B cell (primary cell): ENCODE data around the gene TLL2.

Experiments used
- EZH2 ChIP-seq: IDR thresholded peaks from 2 replicates; pipeline ENCODE4 v1.6.1; 2012; ENCODE audit warnings: borderline replicate concordance, low read depth, mild to moderate bottlenecking, moderate library complexity, low read length; ENCODE audit not compliant: insufficient read depth, poor library complexity, severe bottlenecking
- TF ChIP-seq, protein P1 (sequence below): fragments of 200-600 bp; IDR thresholded peaks from one replicate; pipeline ENCODE4 v1.8.0; 2022; ENCODE audit warnings: antibody characterized with exemption, mild to moderate bottlenecking

DNA sequence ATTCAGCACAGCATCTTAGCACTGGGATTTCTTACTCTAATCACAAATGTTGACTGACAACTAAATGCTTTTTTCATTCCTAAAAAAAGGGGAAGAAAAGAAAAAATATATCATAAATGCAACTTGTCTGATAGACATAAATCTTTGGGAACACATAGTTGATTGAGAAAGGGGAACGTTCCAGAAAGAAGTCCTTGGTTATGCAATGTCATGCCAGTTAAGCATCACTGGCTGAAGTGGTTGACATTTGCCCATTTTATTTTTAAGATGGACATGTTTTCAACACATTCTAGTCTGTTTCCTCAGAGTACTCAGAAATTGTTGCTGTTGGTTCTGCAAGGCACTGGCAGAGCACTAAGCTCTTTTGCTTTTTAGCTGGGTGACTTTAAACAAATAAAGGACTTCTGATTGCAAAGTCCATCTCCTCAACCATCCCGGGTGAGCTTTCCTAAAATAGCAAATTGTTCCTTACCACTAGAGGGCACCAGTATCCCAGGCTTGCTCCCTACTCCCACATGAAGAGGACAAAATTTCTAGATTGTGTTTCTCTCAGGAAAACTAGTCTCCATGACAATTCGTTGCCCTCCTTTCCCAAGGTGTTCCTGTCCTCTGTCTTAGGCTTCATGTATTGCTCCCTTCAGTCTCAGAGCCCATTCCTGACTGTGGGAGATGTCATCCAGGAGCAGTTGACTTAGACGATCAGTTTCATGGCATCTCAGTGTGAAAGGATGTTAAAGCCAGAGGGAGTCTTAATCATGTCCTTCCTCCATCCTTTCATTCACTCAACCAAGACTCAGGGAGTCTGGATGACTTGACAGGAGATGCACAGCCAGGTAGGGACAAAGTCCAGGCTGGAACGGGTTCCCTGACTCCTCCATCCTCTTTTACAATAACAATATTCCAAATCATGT, 178.9 kb downstream of the TLL2 start:
- no peak for TF ChIP-seq EZH2
- TF ChIP-seq, protein P1, sequence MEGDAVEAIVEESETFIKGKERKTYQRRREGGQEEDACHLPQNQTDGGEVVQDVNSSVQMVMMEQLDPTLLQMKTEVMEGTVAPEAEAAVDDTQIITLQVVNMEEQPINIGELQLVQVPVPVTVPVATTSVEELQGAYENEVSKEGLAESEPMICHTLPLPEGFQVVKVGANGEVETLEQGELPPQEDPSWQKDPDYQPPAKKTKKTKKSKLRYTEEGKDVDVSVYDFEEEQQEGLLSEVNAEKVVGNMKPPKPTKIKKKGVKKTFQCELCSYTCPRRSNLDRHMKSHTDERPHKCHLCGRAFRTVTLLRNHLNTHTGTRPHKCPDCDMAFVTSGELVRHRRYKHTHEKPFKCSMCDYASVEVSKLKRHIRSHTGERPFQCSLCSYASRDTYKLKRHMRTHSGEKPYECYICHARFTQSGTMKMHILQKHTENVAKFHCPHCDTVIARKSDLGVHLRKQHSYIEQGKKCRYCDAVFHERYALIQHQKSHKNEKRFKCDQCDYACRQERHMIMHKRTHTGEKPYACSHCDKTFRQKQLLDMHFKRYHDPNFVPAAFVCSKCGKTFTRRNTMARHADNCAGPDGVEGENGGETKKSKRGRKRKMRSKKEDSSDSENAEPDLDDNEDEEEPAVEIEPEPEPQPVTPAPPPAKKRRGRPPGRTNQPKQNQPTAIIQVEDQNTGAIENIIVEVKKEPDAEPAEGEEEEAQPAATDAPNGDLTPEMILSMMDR = peak; percentile 44
